CD4-positive, alpha-beta T cell treated with Interleukin-4 for 4 hours (primary cell): Measurements from ENCODE around the gene DDIAS.
"Not testable (repeated sequence)": the region's sequence is repeated elsewhere in the genome, so short reads cannot be mapped to it uniquely, and the experiment has no call there.

Experiments
- DNase-seq: peaks from one replicate; pipeline ENCODE4 v3.0.0-alpha.2; 2020

DDIAS gene

DNA sequence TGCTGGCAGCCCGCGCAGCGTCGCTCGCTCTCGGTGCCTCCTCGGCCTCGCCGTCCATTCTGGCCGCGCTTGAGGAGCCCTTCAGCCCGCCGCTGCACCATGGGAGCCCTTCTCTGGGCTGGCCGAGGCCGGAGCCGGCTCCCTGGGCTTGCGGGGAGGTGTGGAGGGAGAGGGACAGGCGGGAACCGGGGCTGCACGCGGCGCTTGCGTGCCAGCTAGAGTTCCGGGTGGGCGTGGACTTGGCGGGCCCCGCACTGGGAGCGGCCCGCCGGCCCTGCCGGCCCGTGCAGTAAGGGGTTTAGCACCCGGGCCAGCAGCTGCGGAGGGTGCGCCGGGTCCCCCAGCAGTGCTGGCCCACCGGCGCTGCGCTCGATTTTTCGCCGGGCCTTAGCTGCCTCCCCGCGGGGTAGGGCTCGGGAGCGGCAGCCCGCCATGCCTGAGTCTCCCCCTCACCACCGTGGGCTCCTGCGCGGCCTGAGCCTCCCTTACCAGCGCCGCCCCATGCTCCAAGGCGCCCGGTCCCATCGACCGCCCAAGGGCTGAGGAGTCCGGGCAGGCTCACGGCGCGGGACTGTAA lies 69.1 kb downstream of the DDIAS start:
- not testable (repeated sequence) for DNase-seq

DNA sequence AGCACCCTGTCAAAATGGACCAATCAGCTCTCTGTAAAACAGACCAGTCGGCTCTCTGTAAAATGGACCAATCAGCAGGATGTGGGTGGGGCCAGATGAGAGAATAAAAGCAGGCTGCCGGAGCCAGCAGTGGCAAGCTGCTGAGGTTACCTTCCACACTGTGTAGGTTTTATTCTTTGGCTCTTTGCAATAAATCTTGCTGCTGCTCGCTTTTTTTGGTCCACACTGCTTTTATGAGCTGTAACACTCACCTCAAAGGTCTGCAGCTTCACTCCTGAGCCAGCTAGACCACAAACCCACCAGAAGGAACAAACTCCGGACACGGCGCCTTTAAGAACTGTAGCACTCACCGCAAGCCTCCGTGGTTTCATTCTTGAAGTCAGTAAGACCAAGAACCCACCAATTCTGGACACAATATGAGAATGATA lies 70.0 kb downstream of the DDIAS start:
- peak; percentile 45 for DNase-seq

DNA sequence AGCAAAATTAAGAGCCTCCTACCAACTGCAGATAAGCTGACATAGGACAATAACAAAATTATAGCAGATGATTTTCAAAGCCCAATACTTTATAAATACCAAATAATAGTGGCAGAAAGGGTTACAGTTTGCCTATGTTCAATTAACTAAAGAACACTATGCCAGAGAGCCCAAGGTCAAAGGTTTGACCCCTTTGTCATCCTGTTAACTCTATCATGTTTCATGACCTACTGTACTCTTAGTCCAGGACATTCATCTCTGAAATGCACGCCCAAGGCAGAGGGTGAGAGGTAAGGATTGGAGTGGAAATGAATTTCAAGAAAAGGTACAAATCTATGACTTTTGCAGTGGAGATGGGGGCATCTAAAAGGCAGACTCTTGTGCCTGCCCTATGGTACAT lies 70.6 kb downstream of the DDIAS start:
- no peak for DNase-seq

DNA sequence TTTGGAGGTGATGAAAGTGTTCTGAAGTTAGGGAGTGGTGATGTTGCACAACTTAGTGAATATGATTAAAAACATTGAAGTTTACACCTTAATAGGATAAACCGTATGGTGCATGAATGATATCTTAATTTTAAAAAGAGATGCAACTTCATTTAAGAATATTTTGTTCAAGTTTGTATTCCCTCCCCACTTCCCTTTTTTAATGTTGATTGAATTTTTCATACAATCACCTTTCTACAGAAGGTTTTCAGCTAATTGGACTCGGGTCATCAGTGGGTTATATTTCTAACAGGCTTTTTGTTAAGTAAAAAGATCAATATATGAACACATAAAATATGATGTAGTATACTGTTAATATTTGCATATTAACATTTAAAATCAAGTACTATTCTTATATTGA lies 72.6 kb downstream of the DDIAS start:
- no peak for DNase-seq

DNA sequence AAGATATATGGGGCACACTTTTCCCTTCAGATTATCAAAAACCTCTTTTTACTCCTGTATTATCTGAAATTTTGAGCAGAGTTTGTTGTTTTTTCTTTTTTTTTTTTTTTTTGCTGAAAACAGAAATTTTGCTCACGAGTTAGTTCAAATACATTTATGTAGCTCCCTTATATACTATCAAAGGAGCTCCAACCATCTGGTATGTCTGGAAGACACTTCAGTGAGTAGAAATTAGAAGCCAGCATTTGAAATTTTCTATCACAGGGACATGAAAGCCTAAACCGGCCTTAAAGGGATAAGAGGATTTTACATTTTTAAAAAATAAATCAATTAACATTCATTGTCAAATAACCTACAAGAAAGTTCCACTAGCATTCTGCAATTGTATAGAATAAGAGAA lies 73.3 kb downstream of the DDIAS start:
- no peak for DNase-seq

DNA sequence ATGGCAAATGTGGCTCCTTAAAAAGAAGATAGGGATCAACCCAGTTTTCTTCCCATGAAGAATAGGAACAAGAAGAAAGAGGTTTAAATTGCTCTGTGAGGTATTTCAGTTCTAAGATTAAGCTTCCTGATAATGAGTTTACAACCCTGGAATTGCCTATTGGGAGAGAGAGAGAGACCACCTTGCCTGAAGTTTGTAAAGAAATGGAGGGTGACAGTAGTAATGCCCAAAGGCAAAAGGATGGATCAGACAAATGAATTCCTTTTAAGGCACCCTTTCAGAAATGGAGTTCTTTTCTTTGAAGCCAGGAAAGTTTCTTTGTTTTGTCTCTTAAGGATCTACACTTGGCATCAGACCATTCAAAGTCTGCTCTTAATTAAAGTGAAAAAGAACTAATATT lies 74.3 kb downstream of the DDIAS start:
- no peak for DNase-seq

DNA sequence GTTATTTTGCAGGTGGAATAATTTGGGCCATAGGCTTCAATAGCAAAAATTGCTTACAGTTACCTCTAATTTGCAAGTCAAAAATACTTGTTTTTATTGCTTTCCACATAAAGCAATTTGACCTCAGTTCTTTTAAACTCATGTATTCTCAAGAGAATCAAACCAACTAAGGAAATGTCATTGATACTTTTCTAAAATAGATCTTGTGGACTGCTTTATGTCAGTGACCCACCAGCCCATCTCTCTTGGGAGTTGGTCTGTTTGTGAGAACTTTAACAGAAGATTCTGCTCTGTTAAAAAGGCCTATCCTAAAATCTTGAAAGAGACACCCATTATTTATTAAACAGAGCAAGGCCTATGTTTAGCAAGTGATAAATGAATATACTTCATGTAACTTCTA lies 75.2 kb downstream of the DDIAS start:
- DNase-seq = no peak

DNA sequence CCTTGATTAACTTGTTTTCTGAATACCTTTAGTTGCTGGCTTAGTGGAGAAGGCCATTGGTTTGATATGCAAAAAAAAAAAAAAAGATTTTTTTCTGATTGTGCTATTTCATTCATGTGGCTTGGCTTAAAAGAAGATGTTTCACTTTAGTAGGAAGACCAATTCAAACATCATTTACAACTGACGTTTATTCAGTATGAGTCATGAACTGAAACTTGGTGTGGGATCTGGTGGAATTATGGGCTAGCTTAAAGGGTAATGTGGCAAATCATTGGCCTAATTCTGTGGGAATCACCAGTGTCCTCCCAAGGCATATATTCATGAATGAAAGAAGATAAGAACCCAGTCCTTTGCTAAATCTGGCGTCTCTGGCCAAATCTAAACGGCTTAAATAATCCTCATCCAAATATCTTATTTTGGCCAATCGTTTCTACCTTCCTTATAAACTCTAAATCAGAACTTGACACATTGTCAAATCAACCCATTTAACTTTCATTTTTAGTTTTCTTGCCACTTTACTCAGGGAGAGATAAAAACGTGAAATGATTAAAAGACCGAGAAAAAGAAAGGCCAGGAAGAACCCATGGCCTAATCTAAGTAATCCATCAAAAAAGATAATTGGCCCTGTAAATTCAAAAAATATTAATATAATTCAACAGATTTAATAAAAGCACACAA lies 77.0 kb downstream of the DDIAS start:
- DNase-seq = peak; percentile 34

DNA sequence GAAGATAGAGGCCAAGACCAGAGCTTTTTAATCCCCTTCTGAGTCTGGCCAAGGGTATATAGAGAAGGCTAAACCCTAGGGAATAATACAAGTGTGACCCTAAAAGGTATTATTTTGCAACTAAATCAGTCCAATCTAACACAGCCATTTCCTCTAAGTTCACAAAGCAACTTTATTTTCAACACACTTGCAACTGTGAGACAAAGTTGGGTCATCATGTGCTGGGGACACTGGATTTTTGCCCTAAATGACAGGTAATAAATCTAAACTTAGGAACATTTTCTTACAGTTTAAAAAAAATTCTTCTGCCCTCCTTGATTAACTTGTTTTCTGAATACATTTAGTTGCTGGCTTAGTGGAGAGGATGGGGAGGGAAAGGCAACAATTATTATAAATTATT lies 78.3 kb downstream of the DDIAS start:
- DNase-seq = no peak

DNA sequence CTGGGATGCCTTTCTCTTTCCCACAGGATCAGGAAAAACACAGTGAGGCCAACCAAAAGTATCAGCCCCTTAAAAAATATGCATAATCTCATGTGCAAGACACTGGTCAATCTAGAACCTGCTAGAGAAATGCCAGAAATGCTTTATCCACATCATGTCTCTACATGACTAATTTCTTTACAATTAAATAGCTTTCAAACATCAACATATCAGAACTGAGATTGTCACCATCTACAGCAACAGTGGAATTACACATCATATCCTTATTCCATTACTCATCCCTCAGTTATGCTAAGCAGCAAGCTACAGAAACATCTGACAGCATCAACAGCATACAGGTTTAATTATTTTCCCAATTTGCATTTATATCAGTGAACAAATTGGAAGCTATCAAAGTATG lies 78.8 kb downstream of the DDIAS start:
- no peak for DNase-seq

DNA sequence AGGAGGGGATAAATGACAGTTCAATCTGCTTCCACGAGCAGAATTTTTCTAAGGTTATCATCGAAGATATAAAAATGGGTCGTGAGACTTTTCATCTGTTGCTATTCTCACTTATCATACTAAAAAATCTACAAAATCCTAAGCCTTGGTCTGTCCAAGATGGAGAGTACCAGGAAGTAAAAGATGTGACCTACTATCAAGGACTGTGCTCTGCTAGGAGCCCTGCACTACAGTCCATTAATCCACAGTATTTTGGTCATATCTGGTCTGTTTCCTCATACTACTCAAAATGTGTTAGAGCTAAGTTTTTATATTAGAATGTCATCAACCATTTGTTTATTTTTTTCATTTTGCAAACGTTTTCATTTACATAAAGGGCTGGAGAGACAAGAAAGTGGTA lies 79.4 kb downstream of the DDIAS start:
- DNase-seq = no peak

DNA sequence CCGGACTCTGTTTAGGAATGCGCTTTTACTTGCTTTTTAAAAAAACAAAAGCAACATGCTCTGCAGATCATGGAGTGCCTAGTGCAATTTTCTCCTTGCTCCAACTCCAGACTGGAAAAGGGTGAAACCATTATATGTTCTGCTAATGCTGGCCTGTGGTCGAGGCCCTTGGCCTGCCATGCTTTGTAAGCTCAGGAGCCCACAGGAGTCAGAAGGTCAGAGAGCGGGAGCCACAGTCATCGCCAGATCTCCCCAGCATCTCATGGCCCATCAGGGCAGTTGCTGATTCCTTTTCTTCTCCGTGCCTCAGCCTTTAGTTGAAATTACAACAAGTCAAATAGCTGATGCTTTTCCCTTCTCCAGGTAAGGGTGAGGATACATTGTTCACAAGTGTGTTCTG lies 80.3 kb downstream of the DDIAS start:
- no peak for DNase-seq
